Liver (tissue), 9 donors: ENCODE measurements around the gene PPT2. TPM values are rescaled to one million over a fixed set of nuclear protein-coding genes. Genes with fewer than 3 reads are reported as not detected.
A peak's percentile ranks its signal among the peaks of the same experiment; 100 is the strongest.

Experiments
- DNase-seq: peaks from one replicate; pipeline ENCODE4 v3.0.0-alpha.2; 2017; ENCODE audit warnings: low spot score
- H3K27ac ChIP-seq, 2 donors: one replicate each; pipeline ENCODE4 v1.7.0; 2013; ENCODE audit warnings: inconsistent platforms in 2 of 2, low read length in 2 of 2, control low read depth in 1 of 2, low read depth in 1 of 2, mild to moderate bottlenecking in 1 of 2
- H3K27me3 ChIP-seq, 4 donors: one replicate each; pipeline versions ENCODE4 v1.6.1 to v1.7.0; 2013; ENCODE audit warnings: low read length in 3 of 4, inconsistent platforms in 1 of 4, mild to moderate bottlenecking in 1 of 4, moderate library complexity in 1 of 4; ENCODE audit not compliant: control insufficient read depth in 4 of 4, insufficient read depth in 4 of 4
- H3K36me3 ChIP-seq, 4 donors: one replicate each; pipeline versions ENCODE4 v1.6.1 to v1.7.0; 2013; ENCODE audit warnings: low read length in 3 of 4, mild to moderate bottlenecking in 3 of 4, low read depth in 1 of 4, moderate library complexity in 1 of 4; ENCODE audit not compliant: control insufficient read depth in 4 of 4, insufficient read depth in 3 of 4
- H3K4me1 ChIP-seq, 4 donors: one replicate each; pipeline versions ENCODE4 v1.6.1 to v1.7.0; 2013; ENCODE audit warnings: low read length in 3 of 4, mild to moderate bottlenecking in 3 of 4, moderate library complexity in 1 of 4; ENCODE audit not compliant: control insufficient read depth in 4 of 4, insufficient read depth in 4 of 4
- H3K4me3 ChIP-seq, 3 donors: one replicate each; pipeline versions ENCODE4 v1.6.1 to v1.7.0; 2013; ENCODE audit warnings: low read length in 3 of 3, control low read depth in 1 of 3, low read depth in 1 of 3, mild to moderate bottlenecking in 1 of 3
- H3K9ac ChIP-seq, 2 donors: one replicate each; pipeline ENCODE4 v1.7.0; 2013; ENCODE audit warnings: low read length in 2 of 2, mild to moderate bottlenecking in 2 of 2, moderate library complexity in 2 of 2, control low read depth in 1 of 2, low read depth in 1 of 2
- H3K9me3 ChIP-seq, 4 donors: one replicate each; pipeline versions ENCODE4 v1.6.1 to v1.7.0; 2013; ENCODE audit warnings: low read length in 3 of 4; ENCODE audit not compliant: control insufficient read depth in 4 of 4
- EGR1 ChIP-seq, 2 donors: IDR thresholded peaks; 2 replicates each; pipeline ENCODE4 v1.6.1; 2016 to 2018; ENCODE audit warnings: antibody characterized with exemption in 2 of 2, low read depth in 2 of 2
- FOXA1 ChIP-seq: IDR thresholded peaks from 2 replicates; pipeline ENCODE4 v1.6.1; 2016; ENCODE audit warnings: antibody characterized with exemption
- HNF4A ChIP-seq, 2 donors: conservative IDR thresholded peaks; 2 replicates each; pipeline ENCODE4 v1.6.1; 2016; ENCODE audit warnings: antibody characterized with exemption in 2 of 2, mild to moderate bottlenecking in 2 of 2
- JUND ChIP-seq, 2 donors: IDR thresholded peaks; 2 replicates each; pipeline ENCODE4 v1.6.1; 2016; ENCODE audit warnings: antibody characterized with exemption in 2 of 2
- RAD21 ChIP-seq, 2 donors: IDR thresholded peaks; 2 replicates each; pipeline ENCODE4 v1.6.1; 2016; ENCODE audit warnings: antibody characterized with exemption in 2 of 2, mild to moderate bottlenecking in 2 of 2
- RXRA ChIP-seq, 2 donors: IDR thresholded peaks; 2 replicates each; pipeline ENCODE4 v1.6.1; 2017 to 2018; ENCODE audit warnings: antibody characterized with exemption in 2 of 2, mild to moderate bottlenecking in 1 of 2
- SP1 ChIP-seq: IDR thresholded peaks from 2 replicates; pipeline ENCODE4 v1.6.1; 2018; ENCODE audit warnings: antibody characterized with exemption, mild to moderate bottlenecking
- TAF1 ChIP-seq: conservative IDR thresholded peaks from 2 replicates; pipeline ENCODE4 v1.6.1; 2016; ENCODE audit warnings: antibody characterized with exemption, mild to moderate bottlenecking
- WGBS: extraction: QIAGEN DNeasy Blood & Tissue Kit; methylation state at CpG from one replicate; pipeline ENCODE4 v1.1.7; 2013; 5-methylcytosine and 5-hydroxymethylcytosine counted together
- polyA plus RNA-seq, 2 donors: library from polyadenylated mRNA; stranded (reverse) in 1 of 2; unstranded in 1 of 2; fragments of 200-250 nt in 1 of 2; fragments of >200 nt in 1 of 2; fragmentation: Nextera tagmentation in 1 of 2; extraction: Ambion mirVana in 1 of 2; gene quantifications; one replicate each; pipeline versions ENCODE4 v1.2.1 to v1.2.3, GENCODE V29; 2013 to 2015
- total RNA-seq, 2 donors: library from RNA; depleted of rRNA; stranded (reverse); fragments of >200 nt; gene quantifications; one replicate each; pipeline ENCODE4 v1.2.3, GENCODE V29; 2014
- TF ChIP-seq, protein P1 (sequence below): fragments of 150-350 bp; IDR thresholded peaks from 2 replicates; pipeline ENCODE4 v1.5.1; 2017; ENCODE audit warnings: improper control_type of control experiment, low read depth, low read length; ENCODE audit not compliant: missing input control
- TF ChIP-seq, protein P2 (sequence below): IDR thresholded peaks from 2 replicates; pipeline ENCODE4 v1.6.1; 2016; ENCODE audit warnings: antibody characterized with exemption, mild to moderate bottlenecking
- donor health status: healthy.
- donor health status: healthy.
- donor health status: healthy.
- donor health status: healthy.
- donor health status: healthy.

PPT2 gene
- total and polyA plus RNA-seq, 4 donors, result 7.6 to 47.4 (median 15.1) TPM

DNA sequence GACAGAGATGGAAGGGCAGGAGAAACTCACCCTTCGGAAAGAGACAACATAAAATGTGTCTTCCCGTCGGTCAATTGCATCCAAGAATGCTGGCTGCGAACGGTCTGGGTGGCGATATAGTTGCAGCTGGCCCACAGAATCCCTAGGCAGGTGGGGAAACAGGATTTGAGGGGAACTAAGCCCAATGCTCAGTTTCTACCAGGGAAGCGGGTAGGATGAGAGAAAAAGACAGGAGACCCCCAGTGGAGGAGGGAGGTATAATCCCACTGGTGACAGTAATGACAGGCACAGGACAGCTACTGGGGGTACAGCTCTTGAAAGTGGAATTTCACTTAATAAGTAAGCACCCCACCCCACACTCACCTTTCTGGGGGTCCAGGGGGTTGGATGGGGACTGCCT lies 37.3 kb upstream of the PPT2 start:
- H3K27me3 ChIP-seq, result no peaks in the 10 kb centered on the region
- peaks cover 0 to 18% (median 12%) of the 10 kb centered on the region in 4 donors for H3K4me1 ChIP-seq
- H3K4me3 ChIP-seq, result no peak overlapping the region
- peaks cover 13 to 36% (median 26%) of the 10 kb centered on the region in 4 donors for H3K36me3 ChIP-seq
- no peak for DNase-seq
- no peak overlapping the region for H3K9ac ChIP-seq
- WGBS, result 94% methylated on average over 7 of the region's 7 CpGs
- TF ChIP-seq RXRA (IDR thresholded peaks at IDR 0.05) (no peak), RAD21 (IDR thresholded peaks at IDR 0.05) (peak in 1 of 2 donors; percentile 33)
- TF ChIP-seq, protein P1, sequence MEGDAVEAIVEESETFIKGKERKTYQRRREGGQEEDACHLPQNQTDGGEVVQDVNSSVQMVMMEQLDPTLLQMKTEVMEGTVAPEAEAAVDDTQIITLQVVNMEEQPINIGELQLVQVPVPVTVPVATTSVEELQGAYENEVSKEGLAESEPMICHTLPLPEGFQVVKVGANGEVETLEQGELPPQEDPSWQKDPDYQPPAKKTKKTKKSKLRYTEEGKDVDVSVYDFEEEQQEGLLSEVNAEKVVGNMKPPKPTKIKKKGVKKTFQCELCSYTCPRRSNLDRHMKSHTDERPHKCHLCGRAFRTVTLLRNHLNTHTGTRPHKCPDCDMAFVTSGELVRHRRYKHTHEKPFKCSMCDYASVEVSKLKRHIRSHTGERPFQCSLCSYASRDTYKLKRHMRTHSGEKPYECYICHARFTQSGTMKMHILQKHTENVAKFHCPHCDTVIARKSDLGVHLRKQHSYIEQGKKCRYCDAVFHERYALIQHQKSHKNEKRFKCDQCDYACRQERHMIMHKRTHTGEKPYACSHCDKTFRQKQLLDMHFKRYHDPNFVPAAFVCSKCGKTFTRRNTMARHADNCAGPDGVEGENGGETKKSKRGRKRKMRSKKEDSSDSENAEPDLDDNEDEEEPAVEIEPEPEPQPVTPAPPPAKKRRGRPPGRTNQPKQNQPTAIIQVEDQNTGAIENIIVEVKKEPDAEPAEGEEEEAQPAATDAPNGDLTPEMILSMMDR, result peak; percentile 26
- H3K9me3 ChIP-seq, result no peaks in the 10 kb centered on the region
- no peak overlapping the region for H3K27ac ChIP-seq

DNA sequence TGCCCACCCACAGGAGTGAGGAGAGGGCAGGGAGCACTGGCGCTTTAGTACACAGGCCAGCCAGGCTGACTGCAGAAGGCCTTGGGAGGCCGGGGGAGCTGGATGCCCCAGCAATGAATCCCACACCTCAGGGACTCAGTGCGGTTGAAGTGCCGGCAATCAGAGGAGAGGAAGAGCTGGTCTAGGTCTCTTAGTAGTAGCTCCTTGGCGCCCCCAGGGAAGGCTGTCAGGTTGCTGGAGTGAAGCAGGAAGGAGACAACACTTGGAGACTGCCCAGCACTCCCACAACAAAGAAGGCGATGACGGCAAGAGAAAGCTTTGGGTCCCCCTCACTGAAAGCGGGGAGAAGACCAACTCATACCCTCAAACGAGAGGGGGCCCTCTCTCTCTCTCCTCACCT lies 36.5 kb upstream of the PPT2 start:
- Histone ChIP-seq H3K27ac (no peak overlapping the region), H3K4me3 (no peak overlapping the region), H3K9me3 (no peaks in the 10 kb centered on the region), H3K36me3 (peaks cover 13 to 42% (median 31%) of the 10 kb centered on the region in 4 donors), H3K27me3 (no peaks in the 10 kb centered on the region), H3K4me1 (peaks cover 0 to 18% (median 12%) of the 10 kb centered on the region in 4 donors), H3K9ac (no peak overlapping the region)
- no peak for DNase-seq
- TF ChIP-seq RXRA (IDR thresholded peaks at IDR 0.05), result no peak
- no peak for TF ChIP-seq FOXA1
- TF ChIP-seq, protein P2, sequence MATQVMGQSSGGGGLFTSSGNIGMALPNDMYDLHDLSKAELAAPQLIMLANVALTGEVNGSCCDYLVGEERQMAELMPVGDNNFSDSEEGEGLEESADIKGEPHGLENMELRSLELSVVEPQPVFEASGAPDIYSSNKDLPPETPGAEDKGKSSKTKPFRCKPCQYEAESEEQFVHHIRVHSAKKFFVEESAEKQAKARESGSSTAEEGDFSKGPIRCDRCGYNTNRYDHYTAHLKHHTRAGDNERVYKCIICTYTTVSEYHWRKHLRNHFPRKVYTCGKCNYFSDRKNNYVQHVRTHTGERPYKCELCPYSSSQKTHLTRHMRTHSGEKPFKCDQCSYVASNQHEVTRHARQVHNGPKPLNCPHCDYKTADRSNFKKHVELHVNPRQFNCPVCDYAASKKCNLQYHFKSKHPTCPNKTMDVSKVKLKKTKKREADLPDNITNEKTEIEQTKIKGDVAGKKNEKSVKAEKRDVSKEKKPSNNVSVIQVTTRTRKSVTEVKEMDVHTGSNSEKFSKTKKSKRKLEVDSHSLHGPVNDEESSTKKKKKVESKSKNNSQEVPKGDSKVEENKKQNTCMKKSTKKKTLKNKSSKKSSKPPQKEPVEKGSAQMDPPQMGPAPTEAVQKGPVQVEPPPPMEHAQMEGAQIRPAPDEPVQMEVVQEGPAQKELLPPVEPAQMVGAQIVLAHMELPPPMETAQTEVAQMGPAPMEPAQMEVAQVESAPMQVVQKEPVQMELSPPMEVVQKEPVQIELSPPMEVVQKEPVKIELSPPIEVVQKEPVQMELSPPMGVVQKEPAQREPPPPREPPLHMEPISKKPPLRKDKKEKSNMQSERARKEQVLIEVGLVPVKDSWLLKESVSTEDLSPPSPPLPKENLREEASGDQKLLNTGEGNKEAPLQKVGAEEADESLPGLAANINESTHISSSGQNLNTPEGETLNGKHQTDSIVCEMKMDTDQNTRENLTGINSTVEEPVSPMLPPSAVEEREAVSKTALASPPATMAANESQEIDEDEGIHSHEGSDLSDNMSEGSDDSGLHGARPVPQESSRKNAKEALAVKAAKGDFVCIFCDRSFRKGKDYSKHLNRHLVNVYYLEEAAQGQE, result no peak
- TF ChIP-seq EGR1 (IDR thresholded peaks at IDR 0.05; ENCODE audit: low read depth in 2 of 2), result no peak
- no peak for TF ChIP-seq JUND (IDR thresholded peaks at IDR 0.05)
- 98% methylated on average over 9 of the region's 9 CpGs for WGBS

DNA sequence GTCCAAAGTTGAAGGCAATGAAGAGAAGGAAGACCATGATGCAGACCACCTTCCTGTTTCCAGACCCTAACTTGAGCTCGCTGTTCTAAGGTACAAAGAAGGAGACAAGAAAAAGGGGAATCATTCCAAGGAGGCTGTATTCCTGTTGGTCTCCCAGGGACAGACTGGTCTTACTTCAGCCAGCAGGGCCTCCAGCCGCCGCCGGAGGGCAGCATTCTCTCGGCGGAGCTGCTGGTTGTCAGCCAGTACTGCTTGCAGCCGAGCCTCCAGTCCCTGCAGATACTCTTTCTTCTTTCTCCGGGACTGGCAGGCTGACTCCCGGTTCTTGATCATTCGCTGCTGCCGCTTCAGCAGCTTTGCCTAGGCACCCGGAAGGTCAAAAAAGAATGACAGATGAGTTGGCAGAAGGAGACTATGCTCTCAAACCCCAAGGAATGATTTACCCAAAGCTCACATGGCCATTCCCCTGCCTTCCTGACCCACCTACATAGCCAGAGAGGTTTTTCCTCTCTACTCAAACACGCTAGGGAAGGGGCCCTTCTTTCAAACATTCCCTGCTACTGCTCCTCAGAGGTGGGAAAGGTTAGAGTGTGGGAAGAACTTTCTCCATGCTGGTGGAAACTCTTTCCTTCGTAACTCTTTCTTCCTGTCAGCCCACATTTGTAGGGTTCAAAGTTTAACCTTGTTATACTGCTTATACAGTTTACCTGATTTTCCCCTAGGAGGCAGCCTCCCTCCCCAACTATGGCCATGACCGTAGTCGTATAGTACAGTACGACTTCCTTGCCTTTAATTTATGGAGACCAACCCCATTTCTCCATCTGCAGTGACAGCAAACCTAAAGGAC lies 34.9 kb upstream of the PPT2 start:
- Histone ChIP-seq H3K36me3 (peaks cover 13 to 42% (median 33%) of the 10 kb centered on the region in 4 donors), H3K4me3 (no peak overlapping the region), H3K27ac (peak overlapping the region; percentile 49 to 50), H3K27me3 (no peaks in the 10 kb centered on the region), H3K4me1 (peaks cover 0 to 14% (median 11%) of the 10 kb centered on the region in 4 donors), H3K9ac (no peak overlapping the region), H3K9me3 (no peaks in the 10 kb centered on the region)
- TF ChIP-seq, protein P2, result no peak
- TF ChIP-seq, protein P1, result peak; percentile 97
- peak; percentile 48 to 69 for TF ChIP-seq HNF4A (conservative IDR thresholded peaks at IDR 0.05)
- TF ChIP-seq RAD21 (IDR thresholded peaks at IDR 0.05), result peak; percentile 88 to 92
- no peak for TF ChIP-seq JUND (IDR thresholded peaks at IDR 0.05)
- TF ChIP-seq RXRA (IDR thresholded peaks at IDR 0.05), result no peak
- peak; percentile 51 for TF ChIP-seq SP1
- no peak for TF ChIP-seq TAF1
- 13% methylated on average over 17 of the region's 17 CpGs for WGBS
- DNase-seq, result peak; percentile 88
